Breast epithelium (tissue), 3 donors: Measurements from ENCODE around the gene LILRA6.

Experiments used
- POLR2A ChIP-seq: fragments of 450-650 bp; IDR thresholded peaks from one replicate; pipeline ENCODE4 v1.6.1; 2016; ENCODE audit warnings: antibody characterized with exemption, mild to moderate bottlenecking, moderate library complexity
- TF ChIP-seq, protein P1 (sequence below), 3 donors: fragments of 450-650 bp; IDR thresholded peaks; one replicate each; pipeline ENCODE4 v1.5.1; 2016 to 2017; ENCODE audit warnings: antibody characterized with exemption in 3 of 3, mild to moderate bottlenecking in 3 of 3, moderate library complexity in 3 of 3

- no peak for TF ChIP-seq POLR2A
- TF ChIP-seq, protein P1, sequence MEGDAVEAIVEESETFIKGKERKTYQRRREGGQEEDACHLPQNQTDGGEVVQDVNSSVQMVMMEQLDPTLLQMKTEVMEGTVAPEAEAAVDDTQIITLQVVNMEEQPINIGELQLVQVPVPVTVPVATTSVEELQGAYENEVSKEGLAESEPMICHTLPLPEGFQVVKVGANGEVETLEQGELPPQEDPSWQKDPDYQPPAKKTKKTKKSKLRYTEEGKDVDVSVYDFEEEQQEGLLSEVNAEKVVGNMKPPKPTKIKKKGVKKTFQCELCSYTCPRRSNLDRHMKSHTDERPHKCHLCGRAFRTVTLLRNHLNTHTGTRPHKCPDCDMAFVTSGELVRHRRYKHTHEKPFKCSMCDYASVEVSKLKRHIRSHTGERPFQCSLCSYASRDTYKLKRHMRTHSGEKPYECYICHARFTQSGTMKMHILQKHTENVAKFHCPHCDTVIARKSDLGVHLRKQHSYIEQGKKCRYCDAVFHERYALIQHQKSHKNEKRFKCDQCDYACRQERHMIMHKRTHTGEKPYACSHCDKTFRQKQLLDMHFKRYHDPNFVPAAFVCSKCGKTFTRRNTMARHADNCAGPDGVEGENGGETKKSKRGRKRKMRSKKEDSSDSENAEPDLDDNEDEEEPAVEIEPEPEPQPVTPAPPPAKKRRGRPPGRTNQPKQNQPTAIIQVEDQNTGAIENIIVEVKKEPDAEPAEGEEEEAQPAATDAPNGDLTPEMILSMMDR (IDR thresholded peaks at IDR 0.05): no peak
These were observed 34.4 kb downstream of the LILRA6 start for GRCh38 chr19:54207983-54208783.
